Activated CD8-positive, alpha-beta memory T cell treated with anti-CD3 and anti-CD28 coated beads, Interleukin-2, amount 50 U/mL, for 4 hours (primary cell): ENCODE data around the gene SERPINA4.

ENCODE experiments used
- DNase-seq: peaks from one replicate; pipeline ENCODE4 v3.0.0-alpha.2; 2020

SERPINA4 gene

GRCh38 chr14:94560751-94561655 is at the start of gene SERPINA4:
SERPINA4 (plus strand) TSS chr14:94561442; CDS start chr14:94563483, 2,041 bp downstream.
- no peak for DNase-seq

- DNase-seq, result no peak
Measured at GRCh38 chr14:94514351-94514750, 46.9 kb upstream of the SERPINA4 start.

GRCh38 chr14:94515426-94515825 is 45.8 kb upstream of the SERPINA4 start:
- no peak for DNase-seq

- no peak for DNase-seq
Measured at GRCh38 chr14:94515856-94516255, 45.4 kb upstream of the SERPINA4 start.

- no peak for DNase-seq
Measured at GRCh38 chr14:94517248-94517640, 44.0 kb upstream of the SERPINA4 start.

GRCh38 chr14:94517641-94518257 is 43.5 kb upstream of the SERPINA4 start:
- no peak for DNase-seq

- no peak for DNase-seq
Measured at GRCh38 chr14:94521375-94522114, 39.7 kb upstream of the SERPINA4 start.

GRCh38 chr14:94522115-94522724 is 39.0 kb upstream of the SERPINA4 start:
- DNase-seq, result no peak

- no peak for DNase-seq
Measured at GRCh38 chr14:94523265-94523664, 38.0 kb upstream of the SERPINA4 start.

- DNase-seq, result no peak
Measured at GRCh38 chr14:94524093-94524492, 37.1 kb upstream of the SERPINA4 start.

GRCh38 chr14:94531187-94531586 is 30.1 kb upstream of the SERPINA4 start:
- DNase-seq, result no peak

- DNase-seq, result no peak
Measured at GRCh38 chr14:94532447-94532846, 28.8 kb upstream of the SERPINA4 start.

- DNase-seq, result no peak
Measured at GRCh38 chr14:94535506-94535905, 25.7 kb upstream of the SERPINA4 start.

- no peak for DNase-seq
Measured at GRCh38 chr14:94536836-94537235, 24.4 kb upstream of the SERPINA4 start.

- DNase-seq, result no peak
Measured at GRCh38 chr14:94538070-94538740, 23.0 kb upstream of the SERPINA4 start.

GRCh38 chr14:94539181-94539580 is 22.1 kb upstream of the SERPINA4 start:
- no peak for DNase-seq

GRCh38 chr14:94540031-94540794 is 21.0 kb upstream of the SERPINA4 start:
- DNase-seq, result no peak

- no peak for DNase-seq
Measured at GRCh38 chr14:94541234-94541975, 19.8 kb upstream of the SERPINA4 start.

- no peak for DNase-seq
Measured at GRCh38 chr14:94542111-94542810, 19.0 kb upstream of the SERPINA4 start.

GRCh38 chr14:94542811-94543440 is 18.3 kb upstream of the SERPINA4 start:
- DNase-seq, result no peak
